Lower lobe of right lung (tissue), 2 donors: ENCODE measurements around the gene CAPNS1. TPM values are rescaled to one million over a fixed set of nuclear protein-coding genes. Genes with fewer than 3 reads are reported as not detected.
A peak's percentile ranks its signal among the peaks of the same experiment; 100 is the strongest.

ENCODE experiments used
- ATAC-seq, 2 donors: fragments of 200-7000 bp; cut with Tn5 transposase; one replicate each; pipeline ENCODE4 v1.9.1; 2020 to 2022; ENCODE audit warnings: mild to moderate bottlenecking in 2 of 2, moderate library complexity in 2 of 2
- DNase-seq: peaks from one replicate; pipeline ENCODE4 v3.0.0-alpha.2; 2020
- H3K27ac ChIP-seq: fragments of 200-600 bp; one replicate; pipeline ENCODE4 v1.8.0; 2022
- H3K27me3 ChIP-seq: fragments of 200-600 bp; one replicate; pipeline ENCODE4 v1.8.0; 2022; ENCODE audit warnings: low read depth
- H3K36me3 ChIP-seq: fragments of 200-600 bp; one replicate; pipeline ENCODE4 v1.8.0; 2022; ENCODE audit warnings: mild to moderate bottlenecking
- H3K4me1 ChIP-seq: fragments of 200-600 bp; one replicate; pipeline ENCODE4 v1.8.0; 2022
- H3K4me3 ChIP-seq: fragments of 200-600 bp; one replicate; pipeline ENCODE4 v1.8.0; 2022; ENCODE audit warnings: mild to moderate bottlenecking
- H3K9me3 ChIP-seq: fragments of 200-600 bp; one replicate; pipeline ENCODE4 v1.8.0; 2022
- CTCF ChIP-seq: fragments of 200-600 bp; IDR thresholded peaks from one replicate; pipeline ENCODE4 v1.8.0; 2022; ENCODE audit warnings: antibody characterized with exemption, mild to moderate bottlenecking
- intact Hi-C: fragments of 100-400 bp; cut with DNase I; formaldehyde crosslinking; loops from one replicate; pipeline ENCODE4 v1.11.0; 2022
- total RNA-seq: library from RNA; stranded (reverse); fragmentation: NEBNext Ultra II Directional; extraction: Animal tissue kit (Norgen Biotek cat#: 25700); gene quantifications from one replicate; pipeline ENCODE4 v1.2.1, GENCODE V29; 2021
- donor health status: DM: no; HTN: yes; CAD: no; lungs with severe emphysema.

Gene CAPNS1
- total RNA-seq, 1 donor from 2014 or later = 584 TPM

- H3K36me3 ChIP-seq = peaks cover 41% of the 10 kb centered on the region
- H3K27ac ChIP-seq = peak overlapping the region; percentile 98
- intact Hi-C loops = no loop called here
- ATAC-seq (peak; percentile 29 to 51), DNase-seq (peak; percentile 58)
- peak overlapping the region; percentile 93 for H3K4me3 ChIP-seq
- TF ChIP-seq CTCF = no peak
- no peaks in the 10 kb centered on the region for H3K9me3 ChIP-seq
- no peaks in the 10 kb centered on the region for H3K27me3 ChIP-seq
- H3K4me1 ChIP-seq = peaks cover 32% of the 10 kb centered on the region
Observed at GRCh38 chr19:36140304-36141038, 605 bp downstream of the CAPNS1 start.

DNA sequence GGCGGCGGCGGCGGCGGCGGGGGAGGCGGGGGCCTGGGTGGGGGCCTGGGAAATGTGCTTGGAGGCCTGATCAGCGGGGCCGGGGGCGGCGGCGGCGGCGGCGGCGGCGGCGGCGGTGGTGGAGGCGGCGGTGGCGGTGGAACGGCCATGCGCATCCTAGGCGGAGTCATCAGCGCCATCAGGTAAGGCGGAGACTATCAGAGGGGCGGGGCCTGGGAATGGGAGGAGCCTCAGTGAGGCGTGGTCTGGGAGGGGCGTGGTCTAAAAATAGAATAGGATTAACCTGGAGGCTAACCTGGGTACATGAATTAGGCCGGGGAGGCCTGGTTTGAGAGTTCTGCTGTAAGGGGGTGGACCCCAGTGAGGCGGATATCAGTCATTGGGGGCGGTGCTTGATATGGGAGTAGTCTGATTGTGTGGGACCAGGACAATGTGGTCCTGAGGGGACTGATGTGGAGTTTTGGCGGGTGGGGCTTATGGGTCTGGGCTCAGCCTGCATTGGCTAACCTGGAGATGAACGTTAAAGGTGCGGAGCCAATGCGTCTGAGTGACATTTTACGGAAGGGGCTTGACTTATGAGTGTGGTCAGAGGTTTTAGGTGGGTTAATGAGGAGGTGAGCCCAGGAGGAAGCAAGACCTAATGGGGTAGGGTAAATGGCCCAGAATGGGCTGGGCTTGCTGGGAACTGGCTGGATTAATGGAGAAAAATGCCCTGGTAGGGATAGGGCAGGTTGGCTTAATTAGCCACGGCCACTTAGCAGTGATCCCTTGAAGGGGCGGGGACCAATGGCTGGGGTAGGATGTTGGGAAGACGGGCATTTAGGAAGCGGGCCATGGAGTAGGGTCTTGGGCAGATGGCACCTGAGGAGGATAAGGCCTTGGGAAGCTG lies 1.4 kb downstream of the CAPNS1 start:
- H3K4me3 ChIP-seq = peak overlapping the region; percentile 93
- peaks cover 32% of the 10 kb centered on the region for H3K4me1 ChIP-seq
- TF ChIP-seq CTCF = no peak
- no peaks in the 10 kb centered on the region for H3K27me3 ChIP-seq
- peak; percentile 91 for DNase-seq
- intact Hi-C loops = no loop called here
- peak; percentile 83 to 85 for ATAC-seq
- peaks cover 49% of the 10 kb centered on the region for H3K36me3 ChIP-seq
- H3K9me3 ChIP-seq = no peaks in the 10 kb centered on the region
- peak overlapping the region; percentile 98 for H3K27ac ChIP-seq

DNA sequence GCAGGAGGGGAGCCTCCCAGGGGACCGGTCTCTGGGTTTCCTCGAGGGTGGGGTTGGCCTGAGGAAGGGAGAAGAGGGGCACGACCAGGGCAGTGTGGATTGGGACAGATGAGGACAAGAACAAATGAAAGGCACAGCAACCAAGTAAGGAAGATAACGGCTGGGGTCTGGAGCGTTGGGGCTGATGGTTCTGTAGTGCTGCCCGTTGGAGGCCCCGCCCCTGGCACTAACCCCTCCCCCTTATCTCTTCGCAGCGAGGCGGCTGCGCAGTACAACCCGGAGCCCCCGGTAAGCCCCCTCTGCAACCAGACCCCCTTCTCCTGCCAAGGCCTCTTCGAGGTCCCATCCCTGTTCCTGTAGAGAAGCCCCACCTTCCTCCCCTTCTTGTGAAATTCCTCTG lies 2.2 kb downstream of the CAPNS1 start:
- DNase-seq = no peak
- no peak for TF ChIP-seq CTCF

DNA sequence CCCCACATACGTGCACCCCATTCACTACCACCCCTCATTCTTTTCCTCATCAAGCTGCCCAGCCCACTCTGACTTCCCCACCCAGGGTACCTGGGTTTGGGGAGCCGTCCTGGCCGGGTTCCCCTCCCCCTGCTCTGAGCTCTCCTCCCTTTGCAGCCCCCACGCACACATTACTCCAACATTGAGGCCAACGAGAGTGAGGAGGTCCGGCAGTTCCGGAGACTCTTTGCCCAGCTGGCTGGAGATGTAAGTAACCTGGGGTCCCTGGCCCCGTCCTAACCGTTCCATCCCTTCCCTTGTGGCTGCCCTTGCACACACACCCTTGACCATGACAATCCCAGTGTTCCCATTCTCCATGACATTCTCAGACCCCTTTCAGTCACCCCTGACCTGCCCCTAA lies 2.6 kb downstream of the CAPNS1 start:
- Histone ChIP-seq H3K36me3 (peaks cover 61% of the 10 kb centered on the region), H3K4me1 (peaks cover 19% of the 10 kb centered on the region), H3K27ac (no peak overlapping the region), H3K27me3 (no peaks in the 10 kb centered on the region), H3K4me3 (no peak overlapping the region), H3K9me3 (no peaks in the 10 kb centered on the region)
- intact Hi-C loops = no loop called here
- no peak for DNase-seq
- ATAC-seq = no peak
- TF ChIP-seq CTCF = no peak

More for the DNA sequence above, 2.2 kb downstream of the CAPNS1 start:
- no peak for ATAC-seq
- intact Hi-C loops = no loop called here
- Histone ChIP-seq H3K36me3 (peaks cover 57% of the 10 kb centered on the region), H3K4me3 (peak overlapping the region; percentile 93), H3K27ac (no peak overlapping the region), H3K27me3 (no peaks in the 10 kb centered on the region), H3K4me1 (peaks cover 24% of the 10 kb centered on the region), H3K9me3 (no peaks in the 10 kb centered on the region)

GRCh38 chr19:36144624-36145023 lies 4.8 kb downstream of the CAPNS1 start:
- no peak for TF ChIP-seq CTCF

More at GRCh38 chr19:36144624-36145023, 4.8 kb downstream of the CAPNS1 start:
- H3K27me3 ChIP-seq = no peaks in the 10 kb centered on the region
- intact Hi-C loops = no loop called here
- no peaks in the 10 kb centered on the region for H3K9me3 ChIP-seq
- no peak for ATAC-seq
- H3K4me1 ChIP-seq = peaks cover 11% of the 10 kb centered on the region
- peaks cover 83% of the 10 kb centered on the region for H3K36me3 ChIP-seq
- H3K4me3 ChIP-seq = no peak overlapping the region
- no peak overlapping the region for H3K27ac ChIP-seq
- DNase-seq = no peak
